T-cell (primary cell): ENCODE results near the gene MIER2. TPM values are rescaled to one million over a fixed set of nuclear protein-coding genes. Genes with fewer than 3 reads are reported as not detected.

Source experiments
- ATAC-seq, 4 experiments: fragments of 200-7000 bp in 3 of 4; fragments of 150-1000 bp in 1 of 4; cut with Tn5 transposase; replicated peaks in 1 of 4; 1 replicate in 3 of 4; 2 replicates in 1 of 4; pipeline ENCODE4 v1.10.0; 2021; ENCODE audit warnings: moderate library complexity in 3 of 4, mild to moderate bottlenecking in 2 of 4, moderate number of reproducible peaks in 1 of 4
- CTCF ChIA-PET, 2 donors: fragments of 300-600 bp; sonication (Branson Sonifier 250); formaldehyde crosslinking; loops; one replicate each; lab custom pipeline; 2022; ENCODE audit warnings: antibody characterized with exemption in 2 of 2; lab: Charles Lee
- POLR2A ChIA-PET, 2 donors: fragments of 300-600 bp; sonication (Branson Sonifier 250); formaldehyde crosslinking; loops; one replicate each; lab custom pipeline; 2022; ENCODE audit warnings: antibody characterized with exemption in 2 of 2; lab: Charles Lee
- DNase-seq, 35 experiments: peaks; one replicate each; pipeline versions ENCODE4 v3.0.0 to v3.0.0-alpha.2; 2013 to 2023
- H3K27ac ChIP-seq: one replicate; pipeline ENCODE4 v1.5.1; 2013; ENCODE audit warnings: low read length
- H3K27me3 ChIP-seq, 2 experiments: replicated peaks in 1 of 2; 1 replicate in 1 of 2; 2 replicates in 1 of 2; pipeline versions ENCODE4 v1.6.1 to v1.7.0; 2013; ENCODE audit warnings: low read length in 1 of 2, mixed read lengths in 1 of 2; ENCODE audit not compliant: control insufficient read depth in 2 of 2, insufficient read depth in 2 of 2; ENCODE audit errors: extremely low read depth in 1 of 2
- H3K36me3 ChIP-seq, 2 donors: 1 replicate in 1 of 2; 2 replicates in 1 of 2; pipeline versions ENCODE4 v1.6.1 to v1.7.0; 2013; ENCODE audit warnings: low read length in 1 of 2; ENCODE audit not compliant: control insufficient read depth in 2 of 2, insufficient read depth in 1 of 2; ENCODE audit errors: extremely low read depth in 1 of 2
- H3K4me1 ChIP-seq, 2 experiments: 1 replicate in 1 of 2; 2 replicates in 1 of 2; pipeline versions ENCODE4 v1.6.1 to v1.7.0; 2013; ENCODE audit warnings: low read length in 2 of 2, mixed read lengths in 1 of 2; ENCODE audit not compliant: insufficient read depth in 2 of 2, control insufficient read depth in 1 of 2; ENCODE audit errors: extremely low read depth in 1 of 2
- H3K4me3 ChIP-seq, 2 donors: 1 replicate in 1 of 2; 2 replicates in 1 of 2; pipeline versions ENCODE4 v1.5.1 to v1.7.0; 2013; ENCODE audit warnings: mild to moderate bottlenecking in 2 of 2, low read length in 1 of 2, moderate library complexity in 1 of 2; ENCODE audit not compliant: control insufficient read depth in 1 of 2; ENCODE audit errors: extremely low read depth in 1 of 2
- H3K9me3 ChIP-seq: 2 replicates; pipeline ENCODE4 v1.7.0; 2013
- H3K27ac Mint-ChIP-seq, 2 donors: one replicate each; pipeline ENCODE4 v1.8.0; 2020 to 2021; ENCODE audit warnings: mild to moderate bottlenecking in 2 of 2, mixed read lengths in 2 of 2
- H3K27me3 Mint-ChIP-seq, 2 donors: one replicate each; pipeline ENCODE4 v1.8.0; 2021 to 2022; ENCODE audit warnings: mixed read lengths in 2 of 2
- H3K36me3 Mint-ChIP-seq: one replicate; pipeline ENCODE4 v1.8.0; 2021; ENCODE audit warnings: mixed read lengths
- H3K4me1 Mint-ChIP-seq, 3 donors: one replicate each; pipeline ENCODE4 v1.8.0; 2020 to 2022; ENCODE audit warnings: mixed read lengths in 3 of 3, mild to moderate bottlenecking in 1 of 3
- H3K4me3 Mint-ChIP-seq, 3 donors: one replicate each; pipeline ENCODE4 v1.8.0; 2020 to 2022; ENCODE audit warnings: mild to moderate bottlenecking in 3 of 3, mixed read lengths in 3 of 3, moderate library complexity in 3 of 3
- H3K9me3 Mint-ChIP-seq, 3 donors: one replicate each; pipeline ENCODE4 v1.8.0; 2020 to 2022; ENCODE audit warnings: mixed read lengths in 3 of 3
- WGBS: methylation state at CpG from one replicate; pipeline ENCODE4 v1.1.5; 2013; ENCODE audit warnings: missing lambda C conversion rate; ENCODE audit not compliant: insufficient coverage; 5-methylcytosine and 5-hydroxymethylcytosine counted together
- total RNA-seq, 35 experiments: library from RNA in 6 of 35; stranded (reverse) in 6 of 35; fragments of 120-200 nt in 1 of 35; gene quantifications; one replicate each; pipeline versions ENCODE4 v1.2.1 to v1.2.4 and lab custom pipeline; 2013 to 2026

MIER2 gene
- total RNA-seq, 5 donors from 2014 or later (not counting 1 experiment from before 2014, with no cell fraction given): 13.1 to 23.2 (median 18.0) TPM

- Histone ChIP-seq H3K27me3 (no peaks in the 10 kb centered on the region), H3K27ac (no peak overlapping the region), H3K4me1 (no peaks in the 10 kb centered on the region), H3K4me3 (no peak overlapping the region), H3K36me3 (peaks cover 17 to 37% of the 10 kb centered on the region in 2 donors), H3K9me3 (no peaks in the 10 kb centered on the region)
- H3K4me1 Mint-ChIP-seq: peaks cover 0 to 4% (median 0%) of the 10 kb centered on the region in 3 donors
- no peak for DNase-seq
- 91% methylated on average over 9 of the region's 13 CpGs for WGBS
- no peak overlapping the region for H3K4me3 Mint-ChIP-seq
- ATAC-seq: no peak
- no peak overlapping the region for H3K27ac Mint-ChIP-seq
- H3K27me3 Mint-ChIP-seq: no peaks in the 10 kb centered on the region
- CTCF ChIA-PET: no interaction called here
- peaks cover 40% of the 10 kb centered on the region for H3K36me3 Mint-ChIP-seq
- H3K9me3 Mint-ChIP-seq: no peaks in the 10 kb centered on the region
- POLR2A ChIA-PET: no interaction called here
These were observed 22.0 kb downstream of the MIER2 start for GRCh38 chr19:322616-323015.

- Mint-ChIP-seq H3K4me3 (no peak overlapping the region), H3K9me3 (no peaks in the 10 kb centered on the region), H3K27ac (no peak overlapping the region), H3K36me3 (peaks cover 42% of the 10 kb centered on the region), H3K27me3 (no peaks in the 10 kb centered on the region), H3K4me1 (peaks cover 0 to 8% (median 0%) of the 10 kb centered on the region in 3 donors)
- DNase-seq (no peak), ATAC-seq (no peak)
- Histone ChIP-seq H3K27ac (no peak overlapping the region), H3K36me3 (peaks cover 25 to 26% of the 10 kb centered on the region in 2 donors), H3K27me3 (no peaks in the 10 kb centered on the region), H3K9me3 (no peaks in the 10 kb centered on the region), H3K4me3 (no peak overlapping the region), H3K4me1 (no peaks in the 10 kb centered on the region)
- CTCF ChIA-PET: no interaction called here
- POLR2A ChIA-PET: no interaction called here
- WGBS: 100% methylated on average over 3 of the region's 5 CpGs
These were observed 26.2 kb downstream of the MIER2 start for GRCh38 chr19:318509-318774.

- Mint-ChIP-seq H3K4me3 (no peak overlapping the region), H3K36me3 (peaks cover 42% of the 10 kb centered on the region), H3K27me3 (no peaks in the 10 kb centered on the region), H3K9me3 (no peaks in the 10 kb centered on the region), H3K27ac (no peak overlapping the region), H3K4me1 (peaks cover 0 to 8% (median 0%) of the 10 kb centered on the region in 3 donors)
- 93% methylated on average over 2 of the region's 10 CpGs for WGBS
- no peak for ATAC-seq
- Histone ChIP-seq H3K36me3 (peaks cover 23 to 30% of the 10 kb centered on the region in 2 donors), H3K4me3 (no peak overlapping the region), H3K9me3 (no peaks in the 10 kb centered on the region), H3K27me3 (no peaks in the 10 kb centered on the region), H3K4me1 (no peaks in the 10 kb centered on the region), H3K27ac (no peak overlapping the region)
- DNase-seq: no peak
- ChIA-PET POLR2A (no interaction called here), CTCF (no interaction called here)
These were observed 26.7 kb downstream of the MIER2 start for GRCh38 chr19:317710-318508.

- Histone ChIP-seq H3K4me1 (no peaks in the 10 kb centered on the region), H3K36me3 (peaks cover 28 to 36% of the 10 kb centered on the region in 2 donors), H3K27me3 (no peaks in the 10 kb centered on the region), H3K27ac (no peak overlapping the region), H3K9me3 (no peaks in the 10 kb centered on the region), H3K4me3 (no peak overlapping the region)
- WGBS: 100% methylated on average over 5 of the region's 8 CpGs
- H3K36me3 Mint-ChIP-seq: peaks cover 48% of the 10 kb centered on the region
- H3K27me3 Mint-ChIP-seq: no peaks in the 10 kb centered on the region
- no peaks in the 10 kb centered on the region for H3K9me3 Mint-ChIP-seq
- H3K4me3 Mint-ChIP-seq: no peak overlapping the region
- ChIA-PET CTCF (no interaction called here), POLR2A (no interaction called here)
- H3K27ac Mint-ChIP-seq: no peak overlapping the region
- ATAC-seq (no peak), DNase-seq (no peak)
- peaks cover 0 to 8% (median 0%) of the 10 kb centered on the region in 3 donors for H3K4me1 Mint-ChIP-seq
These were observed 28.8 kb downstream of the MIER2 start for GRCh38 chr19:315811-316210.

GRCh38 chr19:313988-314815, 30.4 kb downstream of the MIER2 start:
- DNase-seq (no peak), ATAC-seq (no peak)
- POLR2A ChIA-PET: no interaction called here
- Histone ChIP-seq H3K27me3 (no peaks in the 10 kb centered on the region), H3K9me3 (no peaks in the 10 kb centered on the region), H3K27ac (no peak overlapping the region), H3K36me3 (peaks cover 32 to 39% of the 10 kb centered on the region in 2 donors), H3K4me3 (no peak overlapping the region), H3K4me1 (no peaks in the 10 kb centered on the region)
- Mint-ChIP-seq H3K27ac (no peak overlapping the region), H3K9me3 (no peaks in the 10 kb centered on the region), H3K36me3 (peaks cover 39% of the 10 kb centered on the region), H3K4me1 (peaks cover 0 to 8% (median 0%) of the 10 kb centered on the region in 3 donors), H3K4me3 (no peak overlapping the region), H3K27me3 (no peaks in the 10 kb centered on the region)
- CTCF ChIA-PET: no interaction called here
- 93% methylated on average over 14 of the region's 22 CpGs for WGBS

- Histone ChIP-seq H3K27ac (no peak overlapping the region), H3K4me3 (no peak overlapping the region), H3K4me1 (no peaks in the 10 kb centered on the region), H3K9me3 (no peaks in the 10 kb centered on the region), H3K27me3 (no peaks in the 10 kb centered on the region), H3K36me3 (peaks cover 32 to 39% of the 10 kb centered on the region in 2 donors)
- ATAC-seq (no peak), DNase-seq (no peak)
- CTCF ChIA-PET: no interaction called here
- Mint-ChIP-seq H3K9me3 (no peaks in the 10 kb centered on the region), H3K4me3 (no peak overlapping the region), H3K4me1 (peaks cover 0 to 6% (median 0%) of the 10 kb centered on the region in 3 donors), H3K27ac (no peak overlapping the region), H3K36me3 (peaks cover 42% of the 10 kb centered on the region), H3K27me3 (no peaks in the 10 kb centered on the region)
- POLR2A ChIA-PET: no interaction called here
- WGBS: 94% methylated on average over 22 of the region's 23 CpGs
These were observed 31.2 kb downstream of the MIER2 start for GRCh38 chr19:313169-313987.
